NT2/D1 (cell line): ENCODE data around the gene AFG3L2.

Experiments used
- YY1 ChIP-seq: IDR thresholded peaks from 2 replicates; pipeline ENCODE4 v1.6.1; 2011; ENCODE audit not compliant: insufficient read length, insufficient read depth
- ZNF274 ChIP-seq: IDR thresholded peaks from 2 replicates; pipeline ENCODE4 v1.6.1; 2011; ENCODE audit warnings: mild to moderate bottlenecking, low read depth, low read length

GRCh38 chr18:12315911-12316310, 61.1 kb downstream of the AFG3L2 start:
- no peak for TF ChIP-seq ZNF274
- TF ChIP-seq YY1: no peak
